Measurements from ENCODE around the gene MTRF1L. TPM values are rescaled to one million over a fixed set of nuclear protein-coding genes. Genes with fewer than 3 reads are reported as not detected.
A peak's percentile ranks its signal among the peaks of the same experiment; 100 is the strongest.

MTRF1L gene, protein sequence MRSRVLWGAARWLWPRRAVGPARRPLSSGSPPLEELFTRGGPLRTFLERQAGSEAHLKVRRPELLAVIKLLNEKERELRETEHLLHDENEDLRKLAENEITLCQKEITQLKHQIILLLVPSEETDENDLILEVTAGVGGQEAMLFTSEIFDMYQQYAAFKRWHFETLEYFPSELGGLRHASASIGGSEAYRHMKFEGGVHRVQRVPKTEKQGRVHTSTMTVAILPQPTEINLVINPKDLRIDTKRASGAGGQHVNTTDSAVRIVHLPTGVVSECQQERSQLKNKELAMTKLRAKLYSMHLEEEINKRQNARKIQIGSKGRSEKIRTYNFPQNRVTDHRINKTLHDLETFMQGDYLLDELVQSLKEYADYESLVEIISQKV
- 20.7 TPM for polyA plus RNA-seq (2013, experiment 1 of 2; ENCODE audit: insufficient read length)
- polyA plus RNA-seq (2013, experiment 2 of 2; ENCODE audit: insufficient read length) = 11.8 TPM

DNA sequence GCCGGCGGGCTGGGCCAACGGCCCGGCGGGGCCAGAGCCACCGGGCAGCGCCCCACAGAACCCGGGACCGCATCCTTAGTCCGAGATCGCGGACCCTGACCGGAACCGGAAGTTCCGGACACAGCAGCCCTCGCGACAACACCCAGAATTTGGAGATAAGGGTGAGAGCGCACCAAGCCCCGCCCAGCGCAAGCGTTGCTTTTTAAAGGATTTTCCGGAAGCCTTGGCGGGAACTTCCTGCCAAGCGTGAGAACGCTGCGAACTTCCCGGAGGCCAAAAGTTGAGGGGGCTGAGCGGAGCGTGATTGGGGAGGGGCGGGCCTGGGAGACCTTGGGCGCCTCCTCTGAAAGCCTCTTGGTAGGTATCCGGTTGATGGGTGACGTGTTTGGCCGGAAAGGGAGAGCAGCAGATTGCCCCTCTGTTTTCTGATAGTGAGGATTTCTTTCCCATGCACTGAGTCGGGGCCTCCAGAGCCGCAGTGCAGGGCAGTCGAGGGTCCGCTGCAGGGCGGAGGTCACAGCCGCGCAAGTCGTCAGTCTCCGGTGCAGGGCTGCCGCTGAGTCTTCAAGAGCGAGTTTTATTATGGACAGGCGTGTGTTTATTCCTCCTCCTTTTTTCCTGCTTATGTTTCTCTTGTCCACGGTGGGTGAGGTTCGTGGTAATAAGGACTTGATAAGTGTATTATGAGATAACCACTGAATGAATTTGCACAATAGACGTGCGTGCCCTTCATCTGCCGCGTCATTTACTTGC is at the start of gene MTRF1L:
TSS of gene MTRF1L (minus strand) at position 97 of the 753 bp plus-strand sequence. CDS start at position 73, 24 bp downstream.
- DNase-seq = peak; percentile 98

DNA sequence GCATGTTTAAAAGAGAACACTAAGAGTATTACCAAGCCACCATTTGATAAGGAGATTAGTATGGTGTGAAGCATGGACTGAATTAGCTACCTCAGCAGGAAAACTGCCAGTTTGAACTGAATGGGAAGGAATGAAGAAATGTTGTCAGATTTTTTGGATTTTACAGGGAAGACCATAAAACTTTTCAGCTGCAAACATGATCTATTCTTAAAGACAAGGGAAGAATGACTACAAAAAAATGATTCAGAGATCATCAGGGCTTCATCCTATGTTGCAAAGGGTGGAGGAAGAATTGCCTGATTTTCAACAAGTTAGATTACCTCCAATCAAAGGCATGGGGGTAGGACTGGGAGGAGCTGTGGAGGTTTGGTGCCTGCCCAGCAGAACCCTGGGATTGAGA is 49.3 kb upstream of the MTRF1L start:
- DNase-seq = no peak

GRCh38 chr6:153048631-153049030 is 46.1 kb upstream of the MTRF1L start:
- DNase-seq = no peak

DNA sequence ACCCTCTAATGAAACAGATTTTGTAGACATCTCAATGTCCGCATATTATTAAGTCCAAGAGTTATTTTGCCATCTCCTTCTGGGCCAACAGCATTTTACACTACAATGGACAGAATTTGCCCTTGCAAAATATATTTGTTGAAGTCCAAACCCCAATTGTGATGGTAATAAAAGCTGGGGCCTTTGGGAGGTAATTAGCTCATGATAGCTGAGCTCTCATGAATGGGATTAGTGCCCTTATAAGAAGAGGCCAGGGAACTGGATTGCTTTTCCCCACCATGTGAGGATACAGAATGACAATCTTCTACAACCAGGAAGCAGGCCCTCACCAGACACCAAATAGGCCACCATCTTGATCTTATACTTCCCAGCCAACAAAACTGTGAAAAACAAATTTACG is 44.9 kb upstream of the MTRF1L start:
- DNase-seq = no peak

GRCh38 chr6:153045271-153045670 is 42.8 kb upstream of the MTRF1L start:
- DNase-seq = no peak

- DNase-seq = no peak
These were observed 41.8 kb upstream of the MTRF1L start for GRCh38 chr6:153044295-153044694.

GRCh38 chr6:153043719-153044118 is 41.2 kb upstream of the MTRF1L start:
- no peak for DNase-seq

GRCh38 chr6:153038378-153039057 is 36.0 kb upstream of the MTRF1L start:
- peak; percentile 32 for DNase-seq

DNA sequence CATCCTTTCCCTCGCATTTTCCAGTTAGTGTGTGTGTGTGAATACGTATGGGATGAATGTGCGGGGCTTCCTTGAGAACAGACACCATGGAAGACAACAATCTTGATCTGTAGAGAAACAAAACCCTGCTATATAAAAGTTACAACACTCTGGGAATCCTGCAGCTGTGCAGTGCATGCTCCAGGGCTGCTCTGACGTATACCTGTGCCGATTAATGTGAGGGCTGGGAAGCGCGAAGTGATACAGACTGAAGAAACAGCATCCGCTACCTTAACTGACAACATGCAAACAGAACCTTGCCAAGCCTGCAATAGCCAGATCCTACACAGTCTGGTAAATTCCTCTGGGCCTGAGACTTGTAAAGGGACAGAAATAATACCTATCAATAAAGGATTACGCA is 31.6 kb upstream of the MTRF1L start:
- DNase-seq = no peak

DNA sequence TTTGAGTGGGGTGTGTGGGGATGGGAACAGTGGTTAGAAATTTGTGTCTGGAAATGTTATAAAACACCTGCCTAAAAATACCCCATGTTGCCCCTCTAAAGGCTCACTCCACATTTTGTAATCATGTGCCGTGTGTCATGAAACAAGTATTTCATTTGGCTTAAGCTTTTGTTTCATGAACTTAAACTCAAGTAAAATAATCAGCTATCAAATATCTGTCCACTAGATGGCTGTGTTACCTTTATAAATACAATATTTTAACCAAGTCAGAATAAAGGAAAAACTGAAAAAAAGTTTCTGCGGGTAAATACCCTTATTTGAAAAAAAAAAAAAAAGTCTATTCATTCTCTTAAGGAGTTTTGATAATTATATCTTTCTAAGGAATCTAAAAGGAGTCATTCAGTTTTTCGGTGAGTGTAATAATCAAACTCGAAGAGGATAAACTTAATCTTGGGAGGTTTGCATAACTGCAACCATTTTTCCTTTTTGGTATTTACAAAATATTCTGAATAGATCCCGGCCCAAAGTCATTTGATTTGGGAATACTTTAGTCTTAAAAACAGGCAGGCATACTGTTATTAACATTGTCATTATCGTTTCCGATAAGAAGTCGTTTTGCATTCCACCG is 29.9 kb upstream of the MTRF1L start:
- peak; percentile 58 for DNase-seq

GRCh38 chr6:153031335-153031955 is 28.9 kb upstream of the MTRF1L start:
- peak; percentile 23 for DNase-seq

- no peak for DNase-seq
These were observed 26.5 kb upstream of the MTRF1L start for GRCh38 chr6:153028963-153029362.

GRCh38 chr6:153028286-153028685 is 25.8 kb upstream of the MTRF1L start:
- peak; percentile 83 for DNase-seq

GRCh38 chr6:153027480-153027879 is 25.0 kb upstream of the MTRF1L start:
- no peak for DNase-seq

GRCh38 chr6:153024709-153025017 is 22.2 kb upstream of the MTRF1L start:
- DNase-seq = no peak

- peak; percentile 60 for DNase-seq
These were observed 21.6 kb upstream of the MTRF1L start for GRCh38 chr6:153023977-153024708.

DNA sequence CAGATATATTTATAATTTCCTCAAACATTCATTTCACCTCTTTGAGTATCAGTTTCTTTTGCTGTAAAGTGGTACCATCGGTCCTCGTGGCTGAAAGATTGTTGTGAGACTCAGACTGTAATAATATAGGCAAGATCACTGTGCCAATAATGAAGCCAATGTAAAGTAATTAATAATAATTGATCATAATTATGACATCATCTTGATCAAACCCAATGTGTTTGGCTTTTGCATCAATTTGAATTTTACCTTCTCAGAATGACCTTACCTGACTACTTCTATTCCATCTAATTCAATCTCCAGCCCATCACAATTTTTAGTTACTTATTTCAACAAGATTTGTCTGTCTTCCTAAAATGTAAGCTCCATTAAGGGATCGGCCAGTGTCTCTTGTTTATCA is 15.8 kb upstream of the MTRF1L start:
- no peak for DNase-seq

DNA sequence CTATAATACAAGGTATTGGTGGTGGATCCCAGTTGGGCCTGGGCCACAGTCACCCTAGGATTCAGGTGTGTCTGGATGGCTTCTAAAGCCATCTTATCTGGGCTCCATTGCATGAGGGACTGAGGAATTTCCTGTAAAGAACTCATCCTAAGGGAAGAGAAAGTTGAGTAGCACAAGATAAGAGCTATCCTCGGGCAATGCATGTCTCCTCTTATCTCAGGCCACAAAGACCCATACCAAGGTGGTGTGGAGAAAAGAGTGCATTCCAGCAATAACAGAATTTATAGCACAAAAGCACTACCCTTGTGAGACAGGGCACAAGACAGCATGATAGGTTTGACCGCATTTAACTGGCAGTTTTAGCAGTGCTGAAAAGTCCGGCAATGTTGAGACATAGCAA is 14.3 kb upstream of the MTRF1L start:
- DNase-seq = no peak

DNA sequence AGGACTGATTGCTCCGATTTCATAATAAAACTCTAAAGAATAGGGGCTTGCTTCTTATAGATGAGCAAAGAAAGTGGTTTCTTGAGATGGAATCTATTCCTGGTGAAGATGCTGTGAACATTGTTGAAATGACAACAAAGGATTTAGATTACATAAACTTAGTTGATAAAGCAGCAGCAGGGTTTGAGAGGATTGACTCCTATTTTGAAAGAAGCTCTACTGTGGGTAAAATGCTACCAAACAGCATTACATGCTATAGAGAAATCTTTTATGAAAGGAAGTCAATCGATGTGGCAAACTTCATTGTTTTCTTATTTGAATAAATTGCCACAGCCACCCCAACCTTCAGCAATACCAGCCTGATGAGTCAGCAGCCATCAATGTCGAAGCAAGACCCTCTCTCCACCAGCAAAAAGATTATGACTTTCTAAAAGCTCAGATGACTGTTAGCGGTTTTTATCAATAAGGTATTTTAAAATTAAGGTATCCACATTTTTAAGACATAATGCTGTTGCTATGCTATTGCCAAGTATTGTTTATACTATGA is 12.7 kb upstream of the MTRF1L start:
- DNase-seq = peak; percentile 25

GRCh38 chr6:153013438-153013837 is 10.9 kb upstream of the MTRF1L start:
- no peak for DNase-seq

DNA sequence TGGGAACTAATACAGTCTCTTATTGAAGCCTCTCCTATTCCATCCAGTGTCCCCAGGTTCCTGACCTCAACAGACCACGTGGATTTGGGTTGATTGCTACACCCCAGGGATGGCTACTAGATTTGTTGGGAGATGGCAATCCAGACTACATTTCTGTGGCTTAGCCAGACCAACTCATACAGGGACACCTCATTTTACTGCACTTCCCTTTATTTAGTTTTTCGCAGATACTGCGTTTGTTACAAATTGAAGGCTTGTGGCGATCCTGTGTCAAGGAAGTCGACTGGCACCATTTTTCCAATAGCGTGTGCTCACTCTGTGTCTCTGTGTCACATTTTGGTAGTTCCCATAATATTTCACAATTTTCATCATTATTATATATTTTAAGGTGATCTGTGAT is 10.3 kb upstream of the MTRF1L start:
- DNase-seq = no peak

GRCh38 chr6:153003366-153003690 is 819 bp upstream of the MTRF1L start:
- DNase-seq = no peak

All from fibroblast of skin of back (primary cell).